Activated T-cell treated with anti-CD3 and anti-CD28 coated beads, Interleukin-2, amount 50 U/mL, for 4 hours (primary cell): ENCODE measurements around the gene PXDN. TPM values are rescaled to one million over a fixed set of nuclear protein-coding genes. Genes with fewer than 3 reads are reported as not detected.
"Not testable (repeated sequence)": the region's sequence is repeated elsewhere in the genome, so short reads cannot be mapped to it uniquely, and the experiment has no call there.

Experiments used
- ATAC-seq, 2 donors: fragments of 200-7000 bp; cut with Tn5 transposase; one replicate each; pipeline ENCODE4 v1.10.0; 2021
- DNase-seq: peaks from one replicate; pipeline ENCODE4 v3.0.0-alpha.2; 2020
- H3K27me3 Mint-ChIP-seq: one replicate; pipeline ENCODE4 v1.8.0; 2021; ENCODE audit warnings: low read depth, mixed read lengths
- H3K36me3 Mint-ChIP-seq: one replicate; pipeline ENCODE4 v1.8.0; 2022; ENCODE audit warnings: mixed read lengths; ENCODE audit not compliant: insufficient read depth
- H3K4me1 Mint-ChIP-seq: one replicate; pipeline ENCODE4 v1.8.0; 2021; ENCODE audit warnings: low read depth, mixed read lengths
- H3K4me3 Mint-ChIP-seq: one replicate; pipeline ENCODE4 v1.8.0; 2021; ENCODE audit warnings: mild to moderate bottlenecking, moderate library complexity, mixed read lengths
- H3K9me3 Mint-ChIP-seq: one replicate; pipeline ENCODE4 v1.8.0; 2021; ENCODE audit warnings: mixed read lengths
- total RNA-seq, 3 donors: library from RNA; stranded (reverse); gene quantifications; one replicate each; pipeline ENCODE4 v1.2.1, GENCODE V29; 2021

PXDN gene
- total RNA-seq, 3 donors from 2014 or later, result 0.76 to 1.2 (median 1.2) TPM

DNA sequence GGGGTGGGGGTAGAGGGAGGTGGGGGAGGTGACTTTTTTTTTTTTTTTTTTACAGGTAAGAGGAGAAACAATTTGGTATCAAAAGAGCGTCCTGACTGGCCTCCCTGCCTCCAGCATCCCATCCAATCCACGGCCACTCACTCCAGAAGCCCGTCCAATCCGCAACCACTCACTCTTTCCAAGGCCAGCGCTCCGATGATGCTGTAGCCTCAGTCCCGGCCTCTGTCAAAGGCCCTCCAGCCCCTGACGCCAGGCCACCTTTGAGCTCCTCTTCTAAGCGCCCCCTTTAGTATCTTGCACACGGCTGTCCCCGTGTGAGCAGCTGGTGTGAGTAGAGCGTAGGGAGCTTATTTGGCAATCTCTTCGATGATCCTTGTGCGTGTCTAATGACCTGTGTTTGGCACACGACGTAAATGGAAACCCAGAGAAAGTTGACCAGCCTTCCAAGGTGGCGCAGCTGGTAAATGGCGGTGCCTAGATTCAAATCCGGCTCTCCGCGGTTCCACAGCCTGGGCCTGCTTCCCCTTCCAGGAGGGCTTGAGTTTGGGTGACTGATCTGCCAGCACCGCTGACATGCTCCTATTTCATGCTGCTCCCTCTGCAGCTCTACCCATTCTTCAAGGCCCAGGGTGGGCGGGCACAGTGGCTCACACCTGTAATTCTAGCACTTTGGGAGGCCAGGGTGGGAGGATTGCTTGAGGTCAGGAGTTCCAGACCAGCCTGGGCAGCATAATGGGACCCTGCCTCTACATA, 23.8 kb upstream of the PXDN start:
- DNase-seq (no peak), ATAC-seq (no peak)
- no peaks in the 10 kb centered on the region for H3K36me3 Mint-ChIP-seq
- no peaks in the 10 kb centered on the region for H3K9me3 Mint-ChIP-seq
- H3K27me3 Mint-ChIP-seq, result peaks cover 2% of the 10 kb centered on the region
- H3K4me1 Mint-ChIP-seq, result no peaks in the 10 kb centered on the region
- no peak overlapping the region for H3K4me3 Mint-ChIP-seq

- Mint-ChIP-seq H3K27me3 (peaks cover 2% of the 10 kb centered on the region), H3K4me1 (no peaks in the 10 kb centered on the region), H3K9me3 (no peaks in the 10 kb centered on the region), H3K4me3 (no peak overlapping the region), H3K36me3 (no peaks in the 10 kb centered on the region)
- DNase-seq (no peak), ATAC-seq (no peak)
Observed at GRCh38 chr2:1766851-1767811, 22.8 kb upstream of the PXDN start.

DNA sequence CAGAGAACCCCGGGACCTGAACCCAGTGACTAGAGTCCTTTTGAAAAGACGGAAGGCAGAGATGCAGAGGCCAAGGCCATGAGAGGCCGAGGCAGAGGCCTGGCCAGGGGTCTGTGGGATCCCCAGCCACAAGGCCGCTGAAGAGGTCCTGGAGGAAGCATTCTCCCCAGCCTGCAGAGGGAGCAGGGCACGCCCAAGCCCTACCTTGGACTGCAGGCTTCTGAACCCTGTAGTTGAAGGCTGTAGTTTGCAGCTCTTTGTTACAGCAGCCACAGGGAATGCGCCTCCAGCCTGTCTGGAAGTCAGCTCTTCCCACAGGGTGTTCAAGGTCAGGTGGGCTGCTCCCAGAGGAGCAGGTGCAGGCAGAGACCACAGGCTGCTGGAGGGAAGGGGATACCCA, 22.1 kb upstream of the PXDN start:
- peaks cover 2% of the 10 kb centered on the region for H3K27me3 Mint-ChIP-seq
- ATAC-seq (no peak), DNase-seq (no peak)
- H3K36me3 Mint-ChIP-seq, result no peaks in the 10 kb centered on the region
- H3K4me1 Mint-ChIP-seq, result no peaks in the 10 kb centered on the region
- no peak overlapping the region for H3K4me3 Mint-ChIP-seq
- H3K9me3 Mint-ChIP-seq, result no peaks in the 10 kb centered on the region

DNA sequence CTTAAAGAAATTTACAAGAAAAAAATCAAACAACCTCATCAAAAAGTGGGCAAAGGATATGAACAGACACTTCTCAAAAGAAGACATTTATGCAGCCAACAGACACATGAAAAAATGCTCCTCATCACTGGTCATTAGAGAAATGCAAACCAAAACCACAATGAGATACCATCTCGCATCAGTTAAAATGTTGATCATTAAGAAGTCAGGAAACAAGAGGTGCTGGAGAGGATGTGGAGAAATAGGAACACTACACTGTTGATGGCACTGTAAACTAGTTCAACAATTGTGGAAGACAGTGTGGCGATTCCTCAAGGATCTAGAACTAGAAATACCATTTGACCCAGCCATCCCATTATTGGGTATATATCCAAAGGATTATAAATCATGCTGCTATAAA, 20.9 kb upstream of the PXDN start:
- H3K36me3 Mint-ChIP-seq, H3K27me3 Mint-ChIP-seq, H3K4me1 Mint-ChIP-seq, ATAC-seq, H3K9me3 Mint-ChIP-seq, H3K4me3 Mint-ChIP-seq, DNase-seq: not testable (repeated sequence)

GRCh38 chr2:1759611-1759930, 15.3 kb upstream of the PXDN start:
- H3K9me3 Mint-ChIP-seq, result no peaks in the 10 kb centered on the region
- H3K4me1 Mint-ChIP-seq, result no peaks in the 10 kb centered on the region
- DNase-seq (no peak), ATAC-seq (no peak)
- H3K36me3 Mint-ChIP-seq, result no peaks in the 10 kb centered on the region
- no peak overlapping the region for H3K4me3 Mint-ChIP-seq
- peaks cover 6% of the 10 kb centered on the region for H3K27me3 Mint-ChIP-seq

- H3K4me3 Mint-ChIP-seq, result no peak overlapping the region
Observed at GRCh38 chr2:1758774-1759610, 14.7 kb upstream of the PXDN start.

GRCh38 chr2:1758171-1758570, 13.9 kb upstream of the PXDN start:
- DNase-seq, result no peak
- H3K27me3 Mint-ChIP-seq, result peaks cover 6% of the 10 kb centered on the region
- no peak overlapping the region for H3K4me3 Mint-ChIP-seq
- ATAC-seq, result no peak
- H3K36me3 Mint-ChIP-seq, result no peaks in the 10 kb centered on the region
- H3K9me3 Mint-ChIP-seq, result peaks cover 3% of the 10 kb centered on the region
- H3K4me1 Mint-ChIP-seq, result no peaks in the 10 kb centered on the region

More at GRCh38 chr2:1758774-1759610, 14.7 kb upstream of the PXDN start:
- H3K9me3 Mint-ChIP-seq, result peaks cover 3% of the 10 kb centered on the region
- H3K27me3 Mint-ChIP-seq, result peaks cover 6% of the 10 kb centered on the region
- DNase-seq, result no peak
- ATAC-seq, result no peak
- H3K36me3 Mint-ChIP-seq, result no peaks in the 10 kb centered on the region
- no peaks in the 10 kb centered on the region for H3K4me1 Mint-ChIP-seq

DNA sequence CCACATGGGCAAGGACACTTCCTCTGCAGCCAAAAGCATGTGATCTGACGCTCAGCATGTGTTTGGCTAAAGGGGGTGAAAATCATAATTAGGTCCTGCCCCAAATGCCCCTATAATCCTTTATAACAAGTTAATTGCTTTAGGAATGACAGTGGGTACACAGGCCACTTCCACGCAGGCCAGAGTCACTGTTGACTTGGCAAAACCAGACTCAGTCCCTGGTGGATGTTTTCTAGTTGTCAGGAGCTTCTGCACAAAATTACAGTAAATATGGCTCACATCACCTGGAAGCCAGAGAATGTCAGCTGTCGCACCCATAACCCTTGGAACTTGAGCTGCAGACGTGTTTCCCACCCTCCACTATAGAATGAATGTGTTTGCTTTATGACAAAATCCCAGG, 13.3 kb upstream of the PXDN start:
- Mint-ChIP-seq H3K36me3 (no peaks in the 10 kb centered on the region), H3K9me3 (peaks cover 3% of the 10 kb centered on the region), H3K27me3 (peaks cover 6% of the 10 kb centered on the region), H3K4me1 (no peaks in the 10 kb centered on the region), H3K4me3 (no peak overlapping the region)
- ATAC-seq (no peak), DNase-seq (no peak)

DNA sequence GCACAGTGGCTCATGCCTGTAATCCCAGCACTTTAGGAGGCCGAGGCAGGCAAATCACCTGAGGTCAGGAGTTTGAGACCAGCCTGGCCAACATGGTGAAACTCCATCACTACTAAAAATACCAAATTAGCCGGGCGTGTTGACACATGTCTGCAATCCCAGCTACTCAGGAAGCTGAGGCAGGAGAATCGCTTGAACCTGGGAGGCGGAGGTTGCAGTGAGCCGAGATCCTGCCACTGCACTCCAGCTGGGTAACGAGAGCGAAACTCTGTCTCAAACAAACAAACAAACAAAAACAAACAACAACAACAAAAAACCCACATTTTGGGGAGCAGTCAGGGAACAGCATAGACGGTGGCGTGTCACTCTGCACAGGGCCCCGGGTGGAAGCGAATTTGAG, 12.8 kb upstream of the PXDN start:
- ATAC-seq, DNase-seq, H3K27me3 Mint-ChIP-seq, H3K4me3 Mint-ChIP-seq, H3K4me1 Mint-ChIP-seq, H3K9me3 Mint-ChIP-seq, H3K36me3 Mint-ChIP-seq: not testable (repeated sequence)

DNA sequence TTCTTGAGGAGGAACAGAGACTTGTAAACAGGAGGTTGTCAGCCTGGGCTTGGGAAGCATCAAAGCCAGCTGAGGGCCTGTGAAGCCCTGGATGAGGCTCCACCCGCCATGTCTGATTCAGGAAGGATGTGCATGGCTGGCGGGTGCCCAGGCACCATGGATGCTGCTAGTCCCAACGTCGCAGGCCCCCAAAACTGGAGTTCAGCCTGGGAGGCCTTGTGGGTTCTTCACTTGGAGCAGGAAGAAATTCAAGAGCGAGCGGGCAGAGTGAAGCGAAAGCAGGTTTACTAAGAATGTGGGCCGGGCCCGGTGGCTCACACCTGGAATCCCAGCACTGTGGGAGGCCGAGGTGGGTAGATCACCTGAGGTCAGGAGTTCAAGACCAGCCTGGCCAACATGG, 12.1 kb upstream of the PXDN start:
- Mint-ChIP-seq H3K9me3 (peaks cover 3% of the 10 kb centered on the region), H3K27me3 (peaks cover 6% of the 10 kb centered on the region), H3K4me1 (no peaks in the 10 kb centered on the region), H3K36me3 (no peaks in the 10 kb centered on the region), H3K4me3 (no peak overlapping the region)
- DNase-seq (no peak), ATAC-seq (no peak)

- ATAC-seq, result no peak
- Mint-ChIP-seq H3K9me3 (peaks cover 3% of the 10 kb centered on the region), H3K4me3 (no peak overlapping the region), H3K36me3 (no peaks in the 10 kb centered on the region), H3K27me3 (peaks cover 8% of the 10 kb centered on the region), H3K4me1 (peaks cover 2% of the 10 kb centered on the region)
- no peak for DNase-seq
Observed at GRCh38 chr2:1755436-1756191, 11.3 kb upstream of the PXDN start.

- DNase-seq, result no peak
- Mint-ChIP-seq H3K4me3 (no peak overlapping the region), H3K36me3 (no peaks in the 10 kb centered on the region), H3K27me3 (peaks cover 8% of the 10 kb centered on the region), H3K9me3 (peaks cover 3% of the 10 kb centered on the region), H3K4me1 (peaks cover 2% of the 10 kb centered on the region)
- no peak for ATAC-seq
Observed at GRCh38 chr2:1754461-1755170, 10.3 kb upstream of the PXDN start.

GRCh38 chr2:1754046-1754445, 9.7 kb upstream of the PXDN start:
- Mint-ChIP-seq H3K9me3 (peaks cover 3% of the 10 kb centered on the region), H3K36me3 (no peaks in the 10 kb centered on the region), H3K4me3 (no peak overlapping the region), H3K4me1 (peaks cover 2% of the 10 kb centered on the region), H3K27me3 (peaks cover 8% of the 10 kb centered on the region)
- ATAC-seq, result no peak
- DNase-seq, result no peak
